ENCODE measurements around the gene APOA1.

The APOA1 gene

DNA sequence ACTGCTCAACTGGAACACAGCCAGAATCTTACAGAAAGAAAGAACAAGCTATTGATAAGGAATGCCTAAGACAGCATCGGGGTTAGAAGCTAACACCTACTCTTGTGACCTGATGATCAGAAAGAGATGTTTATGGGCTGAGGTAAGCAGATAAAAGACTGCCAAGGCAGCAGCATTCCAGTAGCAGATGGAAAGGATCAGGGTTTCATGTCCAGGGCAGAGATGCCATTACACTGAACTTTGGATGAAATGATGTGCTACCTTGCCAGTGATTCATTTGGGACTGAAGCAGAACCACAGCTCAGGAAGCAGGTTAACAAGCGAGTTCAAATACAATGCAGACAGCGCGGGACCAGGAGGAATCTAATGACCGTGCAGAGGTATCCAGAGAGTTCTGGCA, 27.1 kb upstream of the APOA1 start:
- no peak overlapping the region for H4K91ac ChIP-seq (ENCODE audit: low read depth, low read length)
- H3K18ac ChIP-seq (ENCODE audit: low read length), result no peak overlapping the region
- no CpG with 5 or more reads among the region's 5 CpGs for WGBS (ENCODE audit: extremely low coverage, insufficient coverage, insufficient read length)
- no peak overlapping the region for H3K4me2 ChIP-seq (ENCODE audit: low read length)
- no peak overlapping the region for H2BK120ac ChIP-seq (ENCODE audit: insufficient read depth, low read length, poor library complexity)
- no peaks in the 10 kb centered on the region for H3K79me1 ChIP-seq (ENCODE audit: low read length)
- no peaks in the 10 kb centered on the region for H3K79me2 ChIP-seq (ENCODE audit: control insufficient read depth, insufficient read depth, low read length, poor library complexity)
- no peak overlapping the region for H4K8ac ChIP-seq (ENCODE audit: low read depth, low read length)
- H2BK12ac ChIP-seq (ENCODE audit: low read length), result no peak overlapping the region
- H3K27me3 ChIP-seq (ENCODE audit: insufficient read depth, low read length), result no peaks in the 10 kb centered on the region
- peaks cover 5 to 8% of the 10 kb centered on the region in 2 experiments for H3K4me1 ChIP-seq (ENCODE audit: control insufficient read depth in 1 of 2, insufficient read depth in 2 of 2, low read length in 2 of 2)
- H2BK5ac ChIP-seq (ENCODE audit: low read depth, low read length, poor library complexity), result no peak overlapping the region
- no peak overlapping the region for H2AFZ ChIP-seq (ENCODE audit: insufficient read depth, low read length, poor library complexity)
- no peak overlapping the region for H3K23ac ChIP-seq (ENCODE audit: low read length)
- no peak overlapping the region for H4K12ac ChIP-seq (ENCODE audit: low read depth, low read length)
- H3K27ac ChIP-seq (ENCODE audit: low read depth, low read length), result no peak overlapping the region
- no peak overlapping the region for H2AK5ac ChIP-seq (ENCODE audit: low read length)
- peak; percentile 79 to 81 for DNase-seq
- H3K36me3 ChIP-seq (ENCODE audit: control insufficient read depth in 1 of 2, insufficient read depth in 2 of 2, low read length in 2 of 2), result peaks cover 8 to 27% of the 10 kb centered on the region in 2 experiments
- H3K9ac ChIP-seq (ENCODE audit: low read length), result peak overlapping the region; percentile 70
- H3K4ac ChIP-seq (ENCODE audit: low read depth, low read length), result no peak overlapping the region
- no peaks in the 10 kb centered on the region for H3K9me3 ChIP-seq (ENCODE audit: insufficient read depth, low read depth, low read length)
- H3K14ac ChIP-seq (ENCODE audit: low read length), result no peak overlapping the region
- no peak overlapping the region for H3K4me3 ChIP-seq (ENCODE audit: low read depth, low read length)

DNA sequence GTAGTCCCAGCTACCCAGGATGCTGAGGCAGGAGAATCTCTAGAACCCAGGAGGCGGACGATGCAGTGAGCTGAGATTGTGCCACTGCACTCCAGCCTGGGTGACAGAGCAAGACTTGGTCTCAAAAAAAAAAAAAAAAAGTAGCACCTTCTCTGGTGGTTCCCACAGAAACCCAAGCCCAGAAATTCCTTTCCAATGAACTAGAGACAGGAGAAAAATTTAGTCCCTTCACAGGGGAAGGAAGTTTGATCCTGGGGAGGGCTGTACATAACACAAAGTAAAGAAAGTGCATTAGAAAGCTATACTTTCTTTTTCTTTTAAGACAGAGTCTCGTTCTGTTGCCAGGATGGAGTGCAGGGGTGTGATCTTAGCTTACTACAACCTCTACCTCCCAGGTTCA, 25.5 kb upstream of the APOA1 start:
- H3K9ac ChIP-seq (ENCODE audit: low read length), result no peak overlapping the region

GRCh38 chr11:116862185-116862584, 24.8 kb upstream of the APOA1 start:
- Histone ChIP-seq H3K4me3 (ENCODE audit: low read depth, low read length) (no peak overlapping the region), H3K27ac (ENCODE audit: low read depth, low read length) (no peak overlapping the region), H3K23ac (ENCODE audit: low read length) (no peak overlapping the region), H3K36me3 (ENCODE audit: control insufficient read depth in 1 of 2, insufficient read depth in 2 of 2, low read length in 2 of 2) (peaks cover 19 to 40% of the 10 kb centered on the region in 2 experiments), H2BK120ac (ENCODE audit: insufficient read depth, low read length, poor library complexity) (no peak overlapping the region), H4K91ac (ENCODE audit: low read depth, low read length) (no peak overlapping the region), H4K12ac (ENCODE audit: low read depth, low read length) (no peak overlapping the region), H2AFZ (ENCODE audit: insufficient read depth, low read length, poor library complexity) (no peak overlapping the region), H3K14ac (ENCODE audit: low read length) (no peak overlapping the region), H4K8ac (ENCODE audit: low read depth, low read length) (no peak overlapping the region), H3K18ac (ENCODE audit: low read length) (no peak overlapping the region), H3K9ac (ENCODE audit: low read length) (no peak overlapping the region), H3K27me3 (ENCODE audit: insufficient read depth, low read length) (no peaks in the 10 kb centered on the region), H2BK12ac (ENCODE audit: low read length) (no peak overlapping the region), H3K4ac (ENCODE audit: low read depth, low read length) (no peak overlapping the region), H3K4me1 (ENCODE audit: control insufficient read depth in 1 of 2, insufficient read depth in 2 of 2, low read length in 2 of 2) (peaks cover 0 to 1% of the 10 kb centered on the region in 2 experiments), H3K4me2 (ENCODE audit: low read length) (no peak overlapping the region), H3K79me2 (ENCODE audit: control insufficient read depth, insufficient read depth, low read length, poor library complexity) (no peaks in the 10 kb centered on the region), H3K79me1 (ENCODE audit: low read length) (no peaks in the 10 kb centered on the region), H2BK5ac (ENCODE audit: low read depth, low read length, poor library complexity) (no peak overlapping the region), H3K9me3 (ENCODE audit: insufficient read depth, low read depth, low read length) (no peaks in the 10 kb centered on the region), H2AK5ac (ENCODE audit: low read length) (no peak overlapping the region)
- DNase-seq, result no peak
- WGBS (ENCODE audit: extremely low coverage, insufficient coverage, insufficient read length), result no CpG with 5 or more reads among the region's 3 CpGs

More for the DNA sequence above, 25.5 kb upstream of the APOA1 start:
- no peaks in the 10 kb centered on the region for H3K27me3 ChIP-seq (ENCODE audit: insufficient read depth, low read length)
- H2BK12ac ChIP-seq (ENCODE audit: low read length), result no peak overlapping the region
- no peak overlapping the region for H3K27ac ChIP-seq (ENCODE audit: low read depth, low read length)
- DNase-seq, result peak in 1 of 2 donors; percentile 8
- no peak overlapping the region for H3K23ac ChIP-seq (ENCODE audit: low read length)
- H2AFZ ChIP-seq (ENCODE audit: insufficient read depth, low read length, poor library complexity), result no peak overlapping the region
- H3K79me1 ChIP-seq (ENCODE audit: low read length), result no peaks in the 10 kb centered on the region
- H3K4me2 ChIP-seq (ENCODE audit: low read length), result no peak overlapping the region
- no peak overlapping the region for H4K8ac ChIP-seq (ENCODE audit: low read depth, low read length)
- H4K91ac ChIP-seq (ENCODE audit: low read depth, low read length), result no peak overlapping the region
- no peak overlapping the region for H2BK5ac ChIP-seq (ENCODE audit: low read depth, low read length, poor library complexity)
- no peaks in the 10 kb centered on the region for H3K9me3 ChIP-seq (ENCODE audit: insufficient read depth, low read depth, low read length)
- no peaks in the 10 kb centered on the region for H3K79me2 ChIP-seq (ENCODE audit: control insufficient read depth, insufficient read depth, low read length, poor library complexity)
- no peak overlapping the region for H3K14ac ChIP-seq (ENCODE audit: low read length)
- H2BK120ac ChIP-seq (ENCODE audit: insufficient read depth, low read length, poor library complexity), result no peak overlapping the region
- peaks cover 19 to 40% of the 10 kb centered on the region in 2 experiments for H3K36me3 ChIP-seq (ENCODE audit: control insufficient read depth in 1 of 2, insufficient read depth in 2 of 2, low read length in 2 of 2)
- no peak overlapping the region for H4K12ac ChIP-seq (ENCODE audit: low read depth, low read length)
- no peak overlapping the region for H3K4me3 ChIP-seq (ENCODE audit: low read depth, low read length)
- no peak overlapping the region for H3K4ac ChIP-seq (ENCODE audit: low read depth, low read length)
- no CpG with 5 or more reads among the region's 3 CpGs for WGBS (ENCODE audit: extremely low coverage, insufficient coverage, insufficient read length)
- H2AK5ac ChIP-seq (ENCODE audit: low read length), result no peak overlapping the region
- no peak overlapping the region for H3K18ac ChIP-seq (ENCODE audit: low read length)
- peaks cover 4 to 6% of the 10 kb centered on the region in 2 experiments for H3K4me1 ChIP-seq (ENCODE audit: control insufficient read depth in 1 of 2, insufficient read depth in 2 of 2, low read length in 2 of 2)

GRCh38 chr11:116861539-116861938, 24.1 kb upstream of the APOA1 start:
- H3K4me3 ChIP-seq (ENCODE audit: low read depth, low read length), result no peak overlapping the region
- no peak overlapping the region for H3K9ac ChIP-seq (ENCODE audit: low read length)
- no peak overlapping the region for H2AFZ ChIP-seq (ENCODE audit: insufficient read depth, low read length, poor library complexity)
- no peak overlapping the region for H3K14ac ChIP-seq (ENCODE audit: low read length)
- DNase-seq, result peak in 1 of 2 donors; percentile 9
- no peak overlapping the region for H3K18ac ChIP-seq (ENCODE audit: low read length)
- H3K4me2 ChIP-seq (ENCODE audit: low read length), result no peak overlapping the region
- peaks cover 19 to 42% of the 10 kb centered on the region in 2 experiments for H3K36me3 ChIP-seq (ENCODE audit: control insufficient read depth in 1 of 2, insufficient read depth in 2 of 2, low read length in 2 of 2)
- no peak overlapping the region for H3K27ac ChIP-seq (ENCODE audit: low read depth, low read length)
- no peak overlapping the region for H4K12ac ChIP-seq (ENCODE audit: low read depth, low read length)
- H2BK5ac ChIP-seq (ENCODE audit: low read depth, low read length, poor library complexity), result no peak overlapping the region
- H2BK120ac ChIP-seq (ENCODE audit: insufficient read depth, low read length, poor library complexity), result no peak overlapping the region
- H3K79me1 ChIP-seq (ENCODE audit: low read length), result no peaks in the 10 kb centered on the region
- no peaks in the 10 kb centered on the region for H3K27me3 ChIP-seq (ENCODE audit: insufficient read depth, low read length)
- no peak overlapping the region for H2BK12ac ChIP-seq (ENCODE audit: low read length)
- no peaks in the 10 kb centered on the region for H3K79me2 ChIP-seq (ENCODE audit: control insufficient read depth, insufficient read depth, low read length, poor library complexity)
- no peak overlapping the region for H3K23ac ChIP-seq (ENCODE audit: low read length)
- H3K4ac ChIP-seq (ENCODE audit: low read depth, low read length), result no peak overlapping the region
- H4K91ac ChIP-seq (ENCODE audit: low read depth, low read length), result no peak overlapping the region
- H4K8ac ChIP-seq (ENCODE audit: low read depth, low read length), result no peak overlapping the region
- no peaks in the 10 kb centered on the region for H3K9me3 ChIP-seq (ENCODE audit: insufficient read depth, low read depth, low read length)
- H3K4me1 ChIP-seq (ENCODE audit: control insufficient read depth in 1 of 2, insufficient read depth in 2 of 2, low read length in 2 of 2), result peaks cover 0 to 1% of the 10 kb centered on the region in 2 experiments
- no CpG with 5 or more reads among the region's 1 CpG for WGBS (ENCODE audit: extremely low coverage, insufficient coverage, insufficient read length)
- H2AK5ac ChIP-seq (ENCODE audit: low read length), result no peak overlapping the region
